Measurements from ENCODE around the gene HESX1. TPM values are rescaled to one million over a fixed set of nuclear protein-coding genes. Genes with fewer than 3 reads are reported as not detected.

HESX1 gene
- total and polyA plus RNA-seq, 7 donors, result 0.18 to 0.46 (median 0.32) TPM; not detected in 1

- Histone ChIP-seq H3K4me1 (peaks cover 8% of the 10 kb centered on the region), H3K36me3 (ENCODE audit: insufficient read depth in 1 of 2, low read depth in 1 of 2) (no peaks in the 10 kb centered on the region), H3K27me3 (ENCODE audit: insufficient read depth in 3 of 3, low read length in 2 of 3) (peaks cover 0 to 8% (median 0%) of the 10 kb centered on the region in 3 donors), H3K4me3 (no peak overlapping the region), H3K9me3 (no peaks in the 10 kb centered on the region), H3K27ac (no peak overlapping the region)
- WGBS, 3 donors, result 63 to 73% (median 66%) methylated on average over 2 of the region's 2 CpGs
- ATAC-seq (no peak), DNase-seq (no peak)
- TF ChIP-seq, protein P1, sequence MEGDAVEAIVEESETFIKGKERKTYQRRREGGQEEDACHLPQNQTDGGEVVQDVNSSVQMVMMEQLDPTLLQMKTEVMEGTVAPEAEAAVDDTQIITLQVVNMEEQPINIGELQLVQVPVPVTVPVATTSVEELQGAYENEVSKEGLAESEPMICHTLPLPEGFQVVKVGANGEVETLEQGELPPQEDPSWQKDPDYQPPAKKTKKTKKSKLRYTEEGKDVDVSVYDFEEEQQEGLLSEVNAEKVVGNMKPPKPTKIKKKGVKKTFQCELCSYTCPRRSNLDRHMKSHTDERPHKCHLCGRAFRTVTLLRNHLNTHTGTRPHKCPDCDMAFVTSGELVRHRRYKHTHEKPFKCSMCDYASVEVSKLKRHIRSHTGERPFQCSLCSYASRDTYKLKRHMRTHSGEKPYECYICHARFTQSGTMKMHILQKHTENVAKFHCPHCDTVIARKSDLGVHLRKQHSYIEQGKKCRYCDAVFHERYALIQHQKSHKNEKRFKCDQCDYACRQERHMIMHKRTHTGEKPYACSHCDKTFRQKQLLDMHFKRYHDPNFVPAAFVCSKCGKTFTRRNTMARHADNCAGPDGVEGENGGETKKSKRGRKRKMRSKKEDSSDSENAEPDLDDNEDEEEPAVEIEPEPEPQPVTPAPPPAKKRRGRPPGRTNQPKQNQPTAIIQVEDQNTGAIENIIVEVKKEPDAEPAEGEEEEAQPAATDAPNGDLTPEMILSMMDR (IDR thresholded peaks at IDR 0.05), result no peak
- intact Hi-C loops (cut with DNase I), result loop anchor here (5.0 kb wide), 4 partner anchors 61 to 271 kb away; partner anchors contain the start of gene APPL1 (in 1 of the 2)
Measured at GRCh38 chr3:57166660-57167059, 33.1 kb downstream of the HESX1 start.

GRCh38 chr3:57165641-57166040 lies 34.1 kb downstream of the HESX1 start:
- Histone ChIP-seq H3K4me1 (peaks cover 8% of the 10 kb centered on the region), H3K27me3 (ENCODE audit: insufficient read depth in 3 of 3, low read length in 2 of 3) (peaks cover 0 to 13% (median 0%) of the 10 kb centered on the region in 3 donors), H3K4me3 (no peak overlapping the region), H3K27ac (no peak overlapping the region), H3K36me3 (ENCODE audit: insufficient read depth in 1 of 2, low read depth in 1 of 2) (no peaks in the 10 kb centered on the region), H3K9me3 (no peaks in the 10 kb centered on the region)
- DNase-seq, result no peak
- ATAC-seq, result no peak
- TF ChIP-seq, protein P1 (IDR thresholded peaks at IDR 0.05), result no peak
- intact Hi-C loops (cut with DNase I), result loop anchor here (5.0 kb wide), 4 partner anchors 62 to 272 kb away; partner anchors contain the start of gene APPL1 (in 1 of the 2)
- 28 to 33% (median 32%) methylated on average over 4 of the region's 4 CpGs for WGBS, 3 donors

DNA sequence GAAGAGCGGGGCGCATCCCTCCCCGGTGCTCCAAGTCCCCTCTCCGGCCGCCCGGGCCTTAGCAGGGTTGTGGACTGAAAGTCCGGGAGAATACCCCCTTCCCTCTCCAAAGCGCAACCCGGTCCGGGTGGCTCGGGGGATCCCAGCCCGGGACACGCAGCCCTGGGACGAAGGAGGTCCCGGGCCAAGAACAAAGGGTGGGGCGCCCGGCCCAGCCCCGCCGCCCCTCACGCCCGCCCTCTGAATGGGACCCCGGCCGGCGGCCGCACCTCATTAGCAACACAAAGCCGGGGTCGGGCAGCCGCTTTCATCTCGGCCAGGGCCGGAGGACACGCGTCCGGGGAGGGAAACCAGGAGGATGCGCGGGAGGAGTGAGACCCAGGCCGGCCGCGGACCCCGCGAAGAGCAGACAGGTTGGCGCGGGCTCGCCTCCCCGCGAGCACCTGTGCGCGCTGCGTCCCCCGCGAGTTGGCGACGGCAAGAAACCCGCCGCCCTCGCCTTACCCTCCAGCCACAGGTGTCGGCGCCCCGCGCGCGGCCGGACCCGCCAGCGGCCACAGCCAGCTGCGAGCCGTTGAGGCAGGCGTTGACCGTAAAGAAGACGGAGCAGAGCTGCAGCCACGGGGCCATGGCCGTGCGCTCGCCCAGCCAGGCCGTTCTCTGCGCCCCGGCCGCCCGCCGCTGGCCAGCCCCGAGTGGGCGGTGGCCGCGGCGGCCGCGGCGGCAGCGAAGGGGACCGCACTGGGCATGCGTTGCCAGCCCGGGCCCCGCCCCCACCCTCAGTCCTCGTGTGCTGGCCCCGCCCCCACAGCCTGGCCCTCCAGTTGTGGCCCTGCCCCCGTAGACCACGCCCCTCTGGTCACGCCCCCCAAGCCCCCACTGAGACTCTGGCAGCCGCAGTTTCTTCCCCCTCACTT lies 34.9 kb downstream of the HESX1 start, which contains the start of gene IL17RD:
IL17RD (minus strand) TSS at position 697 of the 917 bp plus-strand sequence; CDS start at position 630, 67 bp downstream.
- DNase-seq (peak; percentile 85 to 89), ATAC-seq (peak; percentile 90 to 95 (median 92))
- Histone ChIP-seq H3K4me3 (peak within 1 kb of the TSS; percentile 92), H3K4me1 (peaks cover 8% of the 10 kb centered on the region), H3K27me3 (ENCODE audit: insufficient read depth in 3 of 3, low read length in 2 of 3) (peaks cover 0 to 13% (median 0%) of the 10 kb centered on the region in 3 donors), H3K9me3 (no peaks in the 10 kb centered on the region), H3K27ac (peak within 1 kb of the TSS; percentile 16), H3K36me3 (ENCODE audit: insufficient read depth in 1 of 2, low read depth in 1 of 2) (no peaks in the 10 kb centered on the region)
- intact Hi-C loops (cut with DNase I), result loop anchor here (5.0 kb wide), 4 partner anchors 62 to 272 kb away; partner anchors contain the start of gene APPL1 (in 1 of the 2)
- TF ChIP-seq, protein P1 (IDR thresholded peaks at IDR 0.05), result no peak
- WGBS, 3 donors, result 0 to 2% (median 1%) methylated on average over 51 to 98 of the region's 98 CpGs

- Histone ChIP-seq H3K9me3 (no peaks in the 10 kb centered on the region), H3K4me3 (peak overlapping the region; percentile 92), H3K4me1 (peaks cover 8% of the 10 kb centered on the region), H3K27ac (no peak overlapping the region), H3K27me3 (ENCODE audit: insufficient read depth in 3 of 3, low read length in 2 of 3) (peaks cover 0 to 13% (median 0%) of the 10 kb centered on the region in 3 donors), H3K36me3 (ENCODE audit: insufficient read depth in 1 of 2, low read depth in 1 of 2) (no peaks in the 10 kb centered on the region)
- 5 to 8% (median 7%) methylated on average over 30 of the region's 30 CpGs for WGBS, 3 donors
- intact Hi-C loops (cut with DNase I), result no loop called here
- TF ChIP-seq, protein P1 (IDR thresholded peaks at IDR 0.05), result no peak
- ATAC-seq, result peak; percentile 11 to 56 (median 26)
- DNase-seq, result peak; percentile 36 to 68
Measured at GRCh38 chr3:57164217-57164656, 35.5 kb downstream of the HESX1 start.
